Measurements from ENCODE around the gene TPO. TPM values are rescaled to one million over a fixed set of nuclear protein-coding genes. Genes with fewer than 3 reads are reported as not detected.

TPO gene
- total RNA-seq, 1 experiment from 2014 or later, result not detected

- CTCF ChIA-PET, result no interaction called here
These were observed 67.4 kb downstream of the TPO start for GRCh38 chr2:1480671-1481076.

GRCh38 chr2:1481406-1482252 is 68.4 kb downstream of the TPO start:
- no TSS peak for BruUV-seq (replicated peaks)
- intact Hi-C loops (cut with micrococcal nuclease; ENCODE audit: unreplicated experiment) (no loop called here), in situ Hi-C loops (cut with HindIII; ENCODE audit: low pct_unique_long_range_greater_than_20kb, low sequenced_read_pairs) (no loop called here)
- Histone ChIP-seq H3K4me3 (ENCODE audit: low read depth in 2 of 2, low read length in 2 of 2) (no peak overlapping the region), H3K27ac (ENCODE audit: low read length) (no peak overlapping the region), H3K27me3 (ENCODE audit: control insufficient read depth, insufficient read depth, low read length) (no peaks in the 10 kb centered on the region), H3K4me1 (ENCODE audit: control insufficient read depth, insufficient read depth, low read length) (no peaks in the 10 kb centered on the region), H3K9me3 (ENCODE audit: control insufficient read depth, insufficient read depth, low read depth, low read length) (no peaks in the 10 kb centered on the region), H3K36me3 (ENCODE audit: control insufficient read depth, insufficient read depth, low read length) (no peaks in the 10 kb centered on the region)
- no peak for ATAC-seq
- DNase-seq (ENCODE audit: low read depth, low spot score), result no peak
- ChIA-PET CTCF (no interaction called here), POLR2A (no interaction called here)
- TF ChIP-seq POLR2AphosphoS5 (IDR thresholded peaks at IDR 0.05; ENCODE audit: low read depth, low read length), result no peak
- TF ChIP-seq SIN3A (IDR thresholded peaks at IDR 0.05; ENCODE audit: borderline replicate concordance, insufficient read depth, low read depth, low read length), result no peak
- TF ChIP-seq TCF7L2 (IDR thresholded peaks at IDR 0.05; ENCODE audit: low read depth, low read length), result no peak
- TF ChIP-seq CTCF (IDR thresholded peaks at IDR 0.05), result no peak
- TF ChIP-seq REST (IDR thresholded peaks at IDR 0.05; ENCODE audit: insufficient read depth in 1 of 2, low read depth in 2 of 2, low read length in 1 of 2), result no peak

More at GRCh38 chr2:1480671-1481076, 67.4 kb downstream of the TPO start:
- intact Hi-C loops (cut with micrococcal nuclease; ENCODE audit: unreplicated experiment), result no loop called here
- H3K9me3 ChIP-seq (ENCODE audit: control insufficient read depth, insufficient read depth, low read depth, low read length), result no peaks in the 10 kb centered on the region
- no peaks in the 10 kb centered on the region for H3K36me3 ChIP-seq (ENCODE audit: control insufficient read depth, insufficient read depth, low read length)
- ATAC-seq (0 out of 2 replicates have a peak, but pooled peaks have one; percentile 20), DNase-seq (ENCODE audit: low read depth, low spot score) (no peak)
- POLR2A ChIA-PET, result no interaction called here
- no TSS peak for BruUV-seq (replicated peaks)
- no peak overlapping the region for H3K4me3 ChIP-seq (ENCODE audit: low read depth in 2 of 2, low read length in 2 of 2)
- no peak for TF ChIP-seq SIN3A (IDR thresholded peaks at IDR 0.05; ENCODE audit: borderline replicate concordance, insufficient read depth, low read depth, low read length)
- in situ Hi-C loops (cut with HindIII; ENCODE audit: low pct_unique_long_range_greater_than_20kb, low sequenced_read_pairs), result no loop called here
- no peaks in the 10 kb centered on the region for H3K27me3 ChIP-seq (ENCODE audit: control insufficient read depth, insufficient read depth, low read length)
- no peaks in the 10 kb centered on the region for H3K4me1 ChIP-seq (ENCODE audit: control insufficient read depth, insufficient read depth, low read length)
- H3K27ac ChIP-seq (ENCODE audit: low read length), result no peak overlapping the region

- Histone ChIP-seq H3K4me3 (ENCODE audit: low read depth in 2 of 2, low read length in 2 of 2) (no peak overlapping the region), H3K36me3 (ENCODE audit: control insufficient read depth, insufficient read depth, low read length) (no peaks in the 10 kb centered on the region), H3K9me3 (ENCODE audit: control insufficient read depth, insufficient read depth, low read depth, low read length) (no peaks in the 10 kb centered on the region), H3K4me1 (ENCODE audit: control insufficient read depth, insufficient read depth, low read length) (no peaks in the 10 kb centered on the region), H3K27ac (ENCODE audit: low read length) (no peak overlapping the region), H3K27me3 (ENCODE audit: control insufficient read depth, insufficient read depth, low read length) (no peaks in the 10 kb centered on the region)
- in situ Hi-C loops (cut with HindIII; ENCODE audit: low pct_unique_long_range_greater_than_20kb, low sequenced_read_pairs) (no loop called here), intact Hi-C loops (cut with micrococcal nuclease; ENCODE audit: unreplicated experiment) (no loop called here)
- no peak for ATAC-seq
- no TSS peak for BruUV-seq (replicated peaks)
- ChIA-PET POLR2A (no interaction called here), CTCF (no interaction called here)
- TF ChIP-seq REST (IDR thresholded peaks at IDR 0.05; ENCODE audit: insufficient read depth in 1 of 2, low read depth in 2 of 2, low read length in 1 of 2) (no peak), TCF7L2 (IDR thresholded peaks at IDR 0.05; ENCODE audit: low read depth, low read length) (no peak), CTCF (IDR thresholded peaks at IDR 0.05) (no peak)
- DNase-seq (ENCODE audit: low read depth, low spot score), result no peak
These were observed 69.0 kb downstream of the TPO start for GRCh38 chr2:1482253-1482675.

Measured in Panc1 (cell line).